Activated naive CD4-positive, alpha-beta T cell treated with anti-CD3 and anti-CD28 coated beads, Interleukin-2, amount 50 U/mL, for 16 hours (primary cell): ENCODE results near the gene MTA1.

Source experiments
- DNase-seq: peaks from one replicate; pipeline ENCODE4 v3.0.0-alpha.2; 2020

MTA1 gene

DNA sequence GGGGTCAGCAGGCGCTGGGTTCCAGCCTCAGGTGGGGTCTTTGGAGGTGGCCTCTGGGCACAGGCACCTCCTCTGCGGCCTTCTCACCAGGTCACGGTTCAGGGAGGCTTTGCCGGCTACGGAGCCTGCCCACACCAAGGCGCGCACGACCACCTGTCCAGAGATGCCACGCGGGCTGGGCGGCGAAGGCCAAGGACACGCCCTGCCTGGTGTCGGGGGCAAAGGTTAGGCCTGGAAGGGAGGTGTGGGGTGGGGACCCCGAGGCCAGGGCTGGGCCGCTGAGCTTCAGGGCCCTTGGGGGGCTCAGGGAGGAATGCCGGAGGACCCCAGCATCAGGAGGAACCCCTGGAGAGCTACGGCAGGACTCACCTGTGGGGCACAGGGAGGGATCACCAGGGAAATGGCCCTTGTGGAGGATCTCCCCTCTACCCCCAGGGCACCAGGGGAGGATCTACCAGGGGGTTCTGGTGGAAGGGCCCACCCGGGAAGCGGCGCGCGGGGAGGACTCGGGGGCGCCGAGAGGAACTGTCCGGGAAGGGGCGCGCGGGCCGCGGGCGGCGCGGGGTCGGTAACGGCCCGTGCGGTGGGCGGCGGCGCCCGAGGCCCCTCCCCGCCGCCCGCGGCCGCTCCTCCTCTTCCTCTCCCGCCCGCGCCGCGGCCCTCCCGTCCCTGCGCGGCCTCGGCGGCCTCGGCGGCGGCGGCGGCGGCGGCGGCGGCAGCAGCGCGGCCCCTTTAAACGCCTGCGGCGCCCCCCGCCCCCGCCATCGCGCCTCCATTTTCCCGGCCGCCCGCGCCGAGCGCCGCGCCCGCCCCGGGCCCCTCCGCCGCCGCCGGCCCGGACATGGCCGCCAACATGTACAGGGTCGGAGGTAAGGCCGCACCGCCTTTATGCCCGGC is at the start of gene MTA1:
Gene MTA1 (plus strand): TSS at position 633 of the 897 bp plus-strand sequence. CDS start 209 bp downstream, at position 842.
- DNase-seq, result peak; percentile 56

DNA sequence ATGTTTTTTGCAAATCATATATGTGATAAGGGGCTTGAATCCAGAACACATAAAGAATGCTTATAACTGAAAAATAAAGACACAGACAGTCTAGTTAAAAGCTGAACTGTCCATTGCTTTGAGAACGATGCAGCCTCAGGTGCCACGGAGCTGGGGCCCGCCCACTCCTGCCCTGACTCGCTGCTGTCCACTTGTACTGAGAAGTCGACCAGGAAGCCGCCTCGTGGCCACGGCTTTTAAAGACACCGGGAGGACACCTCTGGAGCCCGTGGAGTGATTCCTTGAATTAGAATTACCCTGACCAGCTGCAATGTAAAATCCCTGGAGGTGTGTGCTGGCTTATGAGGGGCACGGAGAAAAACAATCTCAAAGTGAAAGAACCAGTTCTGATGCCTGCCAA is 45.2 kb upstream of the MTA1 start:
- DNase-seq, result no peak

DNA sequence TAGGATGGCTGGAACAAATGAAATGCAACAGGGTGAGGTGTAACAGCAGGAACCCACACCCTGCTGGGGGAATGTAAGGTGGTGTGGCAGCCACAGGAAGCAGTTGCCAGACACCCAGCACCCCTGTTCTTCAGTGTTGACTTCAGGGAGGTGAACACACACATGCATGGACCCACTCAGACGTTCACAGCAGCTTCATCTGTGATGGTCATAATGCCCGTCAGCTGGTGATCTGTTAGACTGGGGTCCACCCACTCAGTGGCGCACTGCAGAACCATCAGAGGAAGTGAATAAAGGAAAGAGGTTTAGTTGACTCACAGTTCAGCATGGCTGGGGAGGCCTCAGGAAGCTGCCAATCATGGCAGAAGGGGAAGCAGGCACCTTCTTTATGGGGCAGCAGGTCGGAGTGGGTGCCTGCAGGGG is 44.0 kb upstream of the MTA1 start:
- no peak for DNase-seq

DNA sequence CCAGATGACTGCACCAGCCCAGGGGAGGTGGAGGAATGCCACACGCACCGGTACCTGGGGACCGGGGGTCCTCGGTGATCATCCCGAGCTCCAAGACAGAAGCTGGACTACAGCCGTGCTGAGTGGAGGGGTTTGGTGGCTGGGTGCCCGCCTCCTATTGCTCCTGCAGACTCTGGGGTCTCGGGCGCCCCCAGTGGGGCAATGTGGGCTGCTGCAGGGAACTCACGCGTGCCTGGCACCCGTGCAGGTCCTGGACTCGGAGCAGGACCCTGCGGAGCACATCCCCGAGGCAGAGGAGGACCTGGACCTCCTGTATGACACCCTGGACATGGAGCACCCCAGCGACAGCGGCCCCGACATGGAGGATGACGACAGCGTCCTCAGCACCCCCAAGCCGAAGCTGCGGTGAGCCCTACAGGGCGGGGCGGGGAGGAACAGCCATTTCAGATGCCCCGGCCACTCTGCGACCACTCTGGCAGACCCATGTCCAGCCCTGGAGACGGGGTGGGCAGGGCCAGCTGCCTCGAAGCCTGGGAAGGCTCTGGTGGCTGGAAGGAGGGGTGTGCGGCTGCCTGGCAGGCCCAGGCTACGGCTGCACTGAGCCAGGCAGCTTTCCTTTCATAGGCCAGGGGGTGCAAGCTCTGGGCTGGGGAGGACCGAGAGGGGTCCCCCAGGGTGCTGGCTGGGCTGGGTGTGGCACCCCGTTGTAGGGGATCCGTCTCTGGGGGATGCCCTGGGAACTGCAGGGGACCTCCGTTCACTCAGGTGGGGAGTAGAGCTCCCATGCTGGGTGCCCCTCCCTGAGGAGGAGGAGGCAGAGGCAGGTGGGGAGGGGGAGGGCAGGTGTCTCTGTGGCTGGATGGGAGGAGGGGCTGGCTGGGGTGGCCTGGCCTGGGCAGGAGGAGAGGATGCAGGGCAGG is 42.8 kb upstream of the MTA1 start:
- DNase-seq, result no peak

DNA sequence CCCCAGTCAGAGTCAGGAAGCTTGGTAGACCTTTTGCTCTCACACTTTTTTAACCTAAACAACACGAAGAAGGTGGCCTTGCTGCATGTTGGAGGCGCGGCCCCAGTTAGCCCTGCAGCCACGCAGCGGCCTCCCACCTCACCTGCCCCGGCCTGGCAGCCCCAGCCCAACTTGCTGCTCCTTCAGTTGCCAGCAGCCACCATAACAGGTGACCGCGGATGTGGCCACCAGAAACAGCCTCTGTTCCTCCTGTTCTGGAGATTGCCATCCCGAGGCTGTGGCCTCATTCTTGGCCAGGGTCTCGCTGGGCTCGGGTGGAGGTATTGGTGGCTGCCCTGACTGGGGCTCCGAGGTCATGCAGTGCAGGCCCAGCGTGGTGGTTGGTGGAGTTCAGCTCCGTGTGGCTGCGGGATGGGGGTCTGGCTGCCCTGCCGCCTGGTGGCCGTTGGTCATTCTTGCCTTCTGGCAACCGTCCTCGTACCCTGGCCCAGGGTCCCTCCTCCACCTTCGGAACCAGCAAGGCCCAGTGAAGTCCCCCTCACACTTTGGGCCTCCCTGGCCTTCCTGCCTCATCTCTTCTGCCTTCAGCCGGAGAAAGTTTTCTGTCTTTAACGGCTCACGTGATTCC is 42.0 kb upstream of the MTA1 start:
- no peak for DNase-seq

DNA sequence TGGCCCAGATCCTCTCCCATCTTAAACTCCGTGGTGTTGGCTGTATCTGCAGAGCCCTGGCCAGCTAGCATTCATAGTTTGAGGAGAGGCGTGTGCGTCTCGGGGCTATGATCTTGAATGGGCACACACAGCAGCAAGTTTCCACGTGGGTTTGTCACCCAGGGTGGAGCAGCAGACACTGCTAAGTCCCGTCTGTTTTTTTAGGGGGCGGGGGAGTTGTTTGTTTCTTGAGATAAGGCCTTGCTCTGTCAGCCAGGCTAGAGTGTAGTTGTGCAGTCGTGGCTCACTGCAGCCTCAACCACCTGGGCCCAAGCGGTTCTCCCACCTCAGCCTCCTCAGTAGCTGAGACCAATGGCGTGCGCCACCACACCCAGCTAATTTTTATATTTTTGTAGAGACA is 41.4 kb upstream of the MTA1 start:
- no peak for DNase-seq

DNA sequence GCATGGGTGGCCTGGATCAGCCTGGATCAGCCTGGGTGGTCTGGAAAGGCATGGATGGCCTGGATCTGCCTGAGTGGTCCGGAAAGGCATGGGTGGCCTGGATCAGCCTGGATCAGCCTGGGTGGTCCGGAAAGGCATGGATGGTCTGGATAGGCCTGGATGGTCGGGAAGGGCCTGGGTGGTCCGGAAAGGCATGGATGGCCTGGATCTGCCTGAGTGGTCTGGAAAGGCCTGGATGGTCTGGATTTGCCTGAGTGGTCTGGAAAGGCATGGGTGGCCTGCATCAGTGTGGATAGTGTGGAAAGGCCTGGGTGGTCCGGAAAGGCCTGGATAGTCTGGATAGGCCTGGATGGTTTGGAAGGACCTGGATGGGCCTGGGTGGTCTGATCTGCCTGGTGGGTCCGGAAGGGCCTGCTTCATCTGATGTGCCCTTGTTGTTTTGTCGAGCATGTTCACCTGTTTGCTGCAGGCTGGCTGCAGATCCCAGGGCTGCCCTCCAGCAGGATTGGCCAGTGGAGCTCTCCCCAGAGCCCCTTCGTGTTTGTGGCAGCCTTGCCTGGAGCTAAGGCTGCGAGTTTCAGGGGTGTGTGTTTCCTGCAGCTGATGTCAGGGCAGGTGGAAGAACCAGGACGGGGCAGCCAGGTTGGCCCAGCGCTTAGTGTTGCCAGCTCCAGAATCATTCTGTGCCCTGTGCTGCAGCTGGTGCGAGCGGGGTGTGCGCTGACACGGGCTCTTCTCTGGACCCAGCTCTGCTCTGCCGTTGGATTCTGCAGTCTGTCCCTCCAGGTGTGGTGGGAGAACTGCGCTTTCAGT is 40.5 kb upstream of the MTA1 start:
- DNase-seq, result no peak

DNA sequence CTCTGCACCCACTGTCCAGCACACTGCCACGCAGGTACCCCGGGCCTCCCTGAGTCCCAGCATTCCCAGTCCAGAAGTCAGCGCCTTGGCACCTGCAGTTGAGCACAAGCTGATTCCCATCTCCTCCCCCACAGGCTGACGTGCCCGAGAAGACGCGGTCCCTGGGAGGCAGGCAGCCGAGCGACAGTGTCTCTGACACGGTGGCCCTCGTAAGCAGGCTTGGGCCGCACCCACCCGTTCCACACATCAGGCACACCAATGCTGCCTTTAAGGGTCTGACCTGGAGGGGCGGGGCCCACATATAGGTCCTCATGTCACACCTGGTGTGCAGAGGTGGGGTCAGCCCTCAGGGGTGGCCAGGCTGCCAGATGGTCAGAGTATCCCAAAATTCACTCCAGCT is 39.7 kb upstream of the MTA1 start:
- no peak for DNase-seq

DNA sequence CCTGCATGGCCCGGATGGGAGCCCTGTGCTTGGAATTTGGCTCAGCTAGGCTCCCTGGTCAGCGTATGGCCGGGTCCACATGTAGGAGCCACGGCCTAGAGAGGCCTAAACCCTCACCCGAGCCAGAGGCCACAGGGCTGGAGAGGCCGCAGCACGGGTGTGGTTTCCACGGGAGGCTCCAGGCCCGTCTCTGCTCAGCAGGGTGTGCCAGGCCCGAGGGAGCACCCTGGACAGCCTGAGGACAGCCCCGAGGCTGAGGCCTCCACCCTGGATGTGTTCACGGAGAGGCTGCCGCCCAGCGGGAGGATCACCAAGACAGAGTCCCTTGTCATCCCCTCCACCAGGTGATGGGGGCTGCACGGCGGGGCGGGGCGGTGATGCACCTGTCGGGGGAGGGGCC is 38.9 kb upstream of the MTA1 start:
- no peak for DNase-seq

DNA sequence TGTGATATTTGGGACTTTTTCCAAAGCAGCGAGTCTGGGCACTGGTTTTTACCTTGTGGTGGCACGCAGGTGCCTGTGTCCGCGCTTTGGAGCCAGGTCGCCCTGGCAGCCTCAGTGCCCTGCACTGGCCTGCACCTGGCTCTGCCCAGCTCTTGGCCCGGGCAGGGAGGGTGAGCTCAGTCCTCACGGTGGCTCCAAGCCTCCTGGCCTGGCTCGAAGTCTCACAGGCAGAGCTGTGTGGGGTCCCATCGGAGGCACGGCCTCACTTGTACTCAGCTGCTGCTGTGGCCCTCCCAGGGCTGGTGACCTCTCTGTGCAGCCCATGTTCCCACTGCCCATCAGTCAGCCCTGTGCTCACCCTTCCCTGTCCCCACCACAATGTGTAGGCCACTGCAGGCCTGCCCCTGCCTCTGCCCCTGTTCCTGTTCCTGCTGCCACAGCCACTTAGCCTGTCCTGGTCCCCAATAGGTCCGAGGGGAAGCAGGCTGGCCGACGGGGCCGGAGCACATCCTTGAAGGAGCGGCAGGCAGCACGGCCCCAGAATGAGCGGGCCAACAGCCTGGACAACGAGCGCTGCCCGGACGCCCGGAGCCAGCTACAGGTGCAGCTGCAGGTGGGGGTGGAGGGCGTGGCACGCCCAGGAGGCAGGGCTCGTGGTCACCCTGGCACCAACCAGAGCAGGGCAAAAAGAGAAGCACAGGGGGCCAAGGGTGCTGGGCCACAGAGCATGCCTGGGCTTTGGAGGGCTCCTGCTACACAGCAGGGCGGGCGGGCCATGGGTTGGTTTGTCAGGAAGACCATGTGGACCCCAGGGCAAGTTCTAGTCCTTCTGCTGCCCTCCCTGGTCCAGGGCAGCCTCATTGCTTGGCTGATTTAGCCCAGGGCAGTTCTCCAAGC is 37.9 kb upstream of the MTA1 start:
- DNase-seq, result no peak

DNA sequence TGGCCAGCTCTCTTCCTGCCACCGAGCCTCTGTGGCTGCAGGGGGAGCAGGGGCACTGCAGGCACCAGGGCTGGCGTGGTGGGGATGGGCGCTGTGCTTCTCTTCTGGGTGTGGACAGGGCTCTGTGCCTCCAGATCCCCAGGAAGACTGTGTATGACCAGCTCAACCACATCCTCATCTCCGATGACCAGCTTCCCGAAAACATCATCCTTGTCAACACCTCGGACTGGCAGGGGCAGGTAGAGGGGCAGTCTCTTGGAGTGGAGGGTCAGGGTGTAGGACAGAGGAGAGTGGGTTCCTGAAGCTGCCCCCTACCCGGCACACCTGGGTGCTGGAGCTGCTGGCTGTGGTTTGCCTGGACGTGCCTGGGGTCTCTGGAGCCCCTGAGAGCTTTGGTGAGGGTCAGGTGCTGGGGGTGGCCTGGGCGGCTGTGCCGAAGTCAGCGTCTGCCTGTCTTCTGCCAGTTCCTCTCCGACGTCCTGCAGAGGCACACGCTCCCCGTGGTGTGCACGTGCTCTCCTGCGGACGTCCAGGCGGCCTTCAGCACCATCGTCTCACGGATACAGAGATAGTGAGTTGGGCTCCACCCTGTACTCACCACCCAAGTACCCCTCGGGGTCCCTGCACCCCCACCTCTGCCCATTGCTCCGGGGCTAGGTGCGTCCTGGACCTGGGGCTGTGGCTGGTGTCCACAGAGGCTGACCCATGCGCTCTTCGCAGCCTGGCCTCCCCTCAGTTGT is 37.1 kb upstream of the MTA1 start:
- no peak for DNase-seq

DNA sequence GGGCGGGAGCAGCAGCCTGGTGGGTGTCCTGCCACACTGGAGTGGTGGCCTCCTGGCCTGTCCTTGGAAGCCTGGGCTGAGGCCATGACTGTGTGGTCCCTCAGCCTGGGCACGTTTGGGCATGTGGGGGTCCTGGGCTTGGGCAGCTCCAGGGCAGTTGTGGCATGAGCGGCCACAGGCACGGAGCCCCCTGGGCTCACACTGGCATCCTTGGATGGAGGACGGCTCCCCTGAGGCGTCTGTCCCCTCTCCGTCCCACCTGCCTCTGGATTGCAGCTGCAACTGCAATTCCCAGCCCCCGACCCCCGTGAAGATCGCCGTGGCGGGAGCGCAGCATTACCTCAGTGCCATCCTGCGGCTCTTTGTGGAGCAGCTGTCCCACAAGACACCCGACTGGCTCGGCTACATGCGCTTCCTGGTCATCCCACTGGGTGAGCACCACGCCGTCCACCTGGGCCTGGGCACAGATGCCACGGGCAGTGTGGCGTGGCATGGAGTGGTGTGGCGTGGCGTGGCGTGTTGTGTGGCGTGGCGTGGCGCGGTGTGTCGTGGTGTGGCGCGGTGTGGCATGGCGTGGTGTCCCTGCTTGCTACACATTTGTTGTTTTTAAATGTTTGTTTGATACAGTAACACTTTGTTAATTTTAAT is 36.4 kb upstream of the MTA1 start:
- DNase-seq, result no peak

DNA sequence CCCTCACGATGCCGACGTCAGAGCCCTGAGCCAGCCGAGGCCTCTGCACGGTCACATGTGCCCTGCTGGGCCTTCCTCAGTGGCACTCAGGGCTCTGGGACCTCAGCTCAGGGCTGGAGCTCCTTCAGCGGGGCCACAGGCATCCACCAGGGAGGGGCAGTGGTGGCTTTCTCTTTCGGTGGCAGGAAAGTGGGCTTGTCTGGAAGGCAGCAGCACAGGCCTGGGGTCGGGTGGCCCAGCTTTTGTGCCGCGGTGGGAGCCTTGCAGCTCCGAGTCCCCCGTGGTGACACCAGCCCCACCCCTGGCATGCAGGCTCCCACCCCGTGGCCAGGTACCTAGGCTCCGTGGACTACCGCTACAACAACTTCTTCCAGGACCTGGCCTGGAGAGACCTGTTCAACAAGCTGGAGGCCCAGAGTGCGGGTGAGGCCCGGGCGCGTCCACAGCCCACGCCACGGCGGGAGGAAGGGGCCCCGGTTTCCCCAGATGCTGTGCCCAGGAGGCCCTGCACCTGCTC is 35.5 kb upstream of the MTA1 start:
- DNase-seq, result no peak

DNA sequence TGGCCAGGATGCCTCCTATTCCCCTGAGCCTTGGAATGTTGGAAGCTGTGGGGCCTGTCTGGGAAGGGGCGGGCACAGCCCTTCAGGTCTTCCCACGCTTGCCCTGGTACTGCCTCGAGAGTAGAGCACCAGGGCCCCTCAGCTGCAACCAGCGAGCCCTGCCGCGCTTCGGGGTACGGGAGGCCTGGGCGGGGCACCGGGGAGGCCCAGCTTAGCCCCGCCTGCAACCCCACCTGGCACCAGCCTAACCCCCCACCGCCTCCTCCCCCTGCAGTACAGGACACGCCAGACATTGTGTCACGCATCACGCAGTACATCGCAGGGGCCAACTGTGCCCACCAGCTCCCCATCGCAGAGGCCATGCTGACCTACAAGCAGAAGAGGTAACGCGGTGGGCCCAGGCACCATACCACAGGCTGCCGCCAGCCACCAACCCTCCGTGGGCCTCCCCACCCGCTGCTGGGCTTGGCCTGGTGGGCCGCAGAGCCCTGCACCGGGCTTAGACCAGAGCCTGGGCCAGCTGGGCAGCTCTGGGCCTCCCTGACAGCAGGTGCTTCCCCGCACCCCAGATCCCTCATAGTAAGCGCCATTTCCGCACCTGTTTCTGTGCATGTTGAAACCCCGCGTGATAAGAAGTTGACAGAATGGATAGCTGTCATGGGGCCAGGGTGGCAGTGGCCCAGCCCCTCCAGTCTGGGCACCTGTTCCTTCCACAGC is 34.9 kb upstream of the MTA1 start:
- DNase-seq, result no peak

DNA sequence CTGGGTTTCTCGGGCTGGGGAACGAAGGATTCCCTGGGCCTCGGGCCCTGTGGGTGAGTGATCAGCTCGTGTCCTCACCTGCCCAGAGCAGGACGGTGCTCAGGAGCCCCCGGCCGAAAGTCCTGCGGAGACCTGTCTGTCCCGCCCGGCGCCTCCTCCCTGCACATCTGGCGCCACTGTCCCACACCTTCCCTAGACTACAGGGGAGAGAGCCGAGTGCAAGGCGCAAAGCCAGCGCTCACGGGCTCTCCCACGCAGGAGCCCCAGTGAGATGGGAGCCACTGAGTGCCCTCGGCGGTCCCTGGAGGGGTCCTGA is 34.3 kb upstream of the MTA1 start:
- no peak for DNase-seq

DNA sequence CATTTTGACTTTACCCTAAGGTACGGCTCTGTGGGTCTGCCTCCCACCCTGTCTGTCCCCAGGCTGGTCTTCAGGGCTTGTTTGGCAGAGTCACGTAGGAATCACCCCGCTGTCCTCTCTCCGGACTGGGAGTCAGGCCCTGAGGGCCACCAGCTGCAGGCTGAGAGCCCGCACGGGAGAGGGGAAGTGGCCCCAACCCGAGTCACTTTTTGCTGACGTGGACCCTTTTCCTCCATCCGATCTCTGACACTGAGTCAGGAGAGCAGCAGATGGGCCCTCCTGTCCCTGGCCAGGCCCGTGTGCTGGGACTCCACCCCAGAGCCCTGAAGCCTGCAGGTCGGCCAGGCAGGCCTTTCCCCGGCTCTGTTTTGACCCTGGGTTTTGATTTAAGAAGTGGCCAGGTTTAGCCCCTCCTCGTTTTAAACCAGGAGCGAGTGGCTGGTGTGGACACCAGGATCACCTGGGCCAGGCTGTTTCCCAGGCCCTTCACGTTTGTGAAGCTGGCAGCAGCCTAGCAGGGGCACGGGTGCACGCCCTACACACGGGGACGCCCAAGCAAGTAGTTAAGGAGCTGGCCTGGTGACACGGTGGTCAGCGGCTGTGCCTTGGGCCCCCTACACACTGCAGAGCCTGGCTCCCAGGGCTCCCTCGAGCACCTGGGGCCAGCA is 33.8 kb upstream of the MTA1 start:
- DNase-seq, result no peak

DNA sequence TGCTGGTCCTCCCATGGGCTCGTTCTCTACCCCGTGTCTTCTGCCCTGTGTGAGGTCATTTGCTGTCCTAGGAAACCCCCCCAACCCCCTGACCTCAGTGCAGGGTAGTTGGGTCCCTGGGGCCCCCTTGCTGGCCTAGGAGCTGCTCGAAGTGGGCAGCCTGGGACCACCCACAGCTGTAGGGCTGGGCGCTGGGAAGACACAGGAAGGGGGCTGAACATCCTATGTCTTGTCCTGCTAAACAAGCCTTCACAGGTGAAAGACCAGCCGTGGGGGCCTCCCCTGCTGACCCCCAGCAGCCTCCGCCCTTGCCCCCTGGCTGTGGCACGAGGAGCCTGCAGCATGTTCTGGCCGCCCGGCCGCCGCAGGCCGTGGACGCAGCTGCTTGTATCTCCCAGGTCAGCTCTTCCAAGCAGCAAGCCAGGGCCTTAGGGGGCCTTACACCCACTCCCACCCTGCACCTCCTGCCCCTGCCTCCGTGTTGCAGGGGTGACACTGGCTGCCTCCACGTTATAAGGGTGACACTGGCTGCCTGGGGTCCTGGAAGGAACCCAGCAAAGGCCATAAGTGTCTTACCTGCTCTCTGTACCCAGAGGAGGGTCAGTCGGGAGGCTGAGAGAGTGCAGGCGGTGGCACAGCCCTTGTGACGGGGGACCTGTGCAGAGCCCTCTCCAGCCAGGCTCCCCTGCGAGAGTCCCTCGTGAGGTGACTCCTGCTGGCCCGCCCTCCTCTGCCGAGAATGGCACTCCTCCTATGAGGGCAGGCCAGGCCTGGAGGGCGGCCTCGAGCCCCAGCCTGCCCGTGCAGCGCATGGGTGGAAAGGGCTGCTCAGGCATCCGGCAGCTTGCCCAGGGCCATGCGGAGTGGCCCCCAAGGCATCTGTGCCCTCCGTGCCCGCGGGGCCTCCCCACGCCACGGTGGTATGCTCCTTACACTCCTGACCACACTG is 32.8 kb upstream of the MTA1 start:
- no peak for DNase-seq

DNA sequence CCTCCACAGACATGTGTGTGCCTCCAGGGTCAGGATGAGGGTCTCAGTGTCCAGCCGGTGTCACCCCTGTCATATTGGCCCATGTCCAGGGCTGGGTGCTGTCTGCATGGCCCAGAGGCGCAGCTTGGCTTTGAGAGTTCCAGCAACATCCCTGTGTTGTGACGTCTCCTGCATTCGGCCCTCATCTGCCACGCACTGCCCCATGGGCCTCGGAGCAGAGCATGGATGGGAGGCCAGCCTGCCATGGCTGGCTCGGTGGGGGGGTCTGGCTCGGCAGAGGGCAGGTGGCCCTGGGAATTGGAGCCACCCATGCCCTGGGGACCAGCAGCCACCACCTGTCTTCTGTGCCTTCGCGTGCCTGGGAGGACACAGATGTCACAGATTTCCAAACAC is 32.1 kb upstream of the MTA1 start:
- no peak for DNase-seq
